GM18499 (cell line): ENCODE data around the gene ANKMY1.

Source experiments
- ATAC-seq: cut with Tn5 transposase; IDR thresholded peaks from one replicate; pipeline ENCODE4 v1.9.1; 2021; ENCODE audit warnings: moderate number of reproducible peaks; ENCODE audit not compliant: insufficient read depth, unreplicated experiment

The ANKMY1 gene

DNA sequence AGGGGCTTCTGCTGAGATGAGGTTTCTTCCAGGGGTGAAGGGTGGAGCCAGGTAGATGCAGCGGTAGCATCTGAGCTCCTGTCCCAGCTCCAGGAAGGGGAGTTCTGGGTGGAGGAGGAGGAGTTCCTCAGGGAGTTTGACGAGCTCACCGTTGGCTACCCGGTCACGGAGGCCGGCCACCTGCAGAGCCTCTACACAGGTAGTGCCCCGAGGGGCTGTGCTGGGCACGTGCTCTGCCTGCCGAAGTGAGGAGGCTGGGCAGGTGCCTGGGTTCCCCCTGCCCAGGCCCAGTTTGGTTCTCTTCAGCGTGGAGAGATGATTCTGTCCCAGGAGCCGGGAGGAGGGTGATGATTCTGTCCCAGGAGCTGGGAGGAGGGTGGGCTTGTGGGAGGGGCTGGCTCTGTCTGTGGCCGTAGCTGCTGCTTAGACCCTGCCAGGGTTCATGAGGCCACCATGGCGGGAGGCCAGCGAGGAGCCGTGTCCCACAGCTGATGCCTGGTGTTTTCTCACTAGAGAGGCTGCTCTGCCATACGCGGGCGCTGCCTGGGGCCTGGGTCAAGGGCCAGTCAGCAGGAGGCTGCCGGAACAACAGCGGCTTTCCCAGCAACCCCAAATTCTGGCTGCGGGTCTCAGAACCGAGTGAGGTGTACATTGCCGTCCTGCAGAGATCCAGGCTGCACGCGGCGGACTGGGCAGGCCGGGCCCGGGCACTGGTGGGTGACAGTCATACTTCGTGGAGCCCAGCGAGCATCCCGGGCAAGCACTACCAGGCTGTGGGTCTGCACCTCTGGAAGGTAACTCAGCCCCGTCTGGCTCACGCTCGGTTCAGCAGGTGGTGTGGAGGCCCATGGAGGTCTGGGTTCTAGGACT lies 37.0 kb upstream of the ANKMY1 start:
- ATAC-seq, result no peak

DNA sequence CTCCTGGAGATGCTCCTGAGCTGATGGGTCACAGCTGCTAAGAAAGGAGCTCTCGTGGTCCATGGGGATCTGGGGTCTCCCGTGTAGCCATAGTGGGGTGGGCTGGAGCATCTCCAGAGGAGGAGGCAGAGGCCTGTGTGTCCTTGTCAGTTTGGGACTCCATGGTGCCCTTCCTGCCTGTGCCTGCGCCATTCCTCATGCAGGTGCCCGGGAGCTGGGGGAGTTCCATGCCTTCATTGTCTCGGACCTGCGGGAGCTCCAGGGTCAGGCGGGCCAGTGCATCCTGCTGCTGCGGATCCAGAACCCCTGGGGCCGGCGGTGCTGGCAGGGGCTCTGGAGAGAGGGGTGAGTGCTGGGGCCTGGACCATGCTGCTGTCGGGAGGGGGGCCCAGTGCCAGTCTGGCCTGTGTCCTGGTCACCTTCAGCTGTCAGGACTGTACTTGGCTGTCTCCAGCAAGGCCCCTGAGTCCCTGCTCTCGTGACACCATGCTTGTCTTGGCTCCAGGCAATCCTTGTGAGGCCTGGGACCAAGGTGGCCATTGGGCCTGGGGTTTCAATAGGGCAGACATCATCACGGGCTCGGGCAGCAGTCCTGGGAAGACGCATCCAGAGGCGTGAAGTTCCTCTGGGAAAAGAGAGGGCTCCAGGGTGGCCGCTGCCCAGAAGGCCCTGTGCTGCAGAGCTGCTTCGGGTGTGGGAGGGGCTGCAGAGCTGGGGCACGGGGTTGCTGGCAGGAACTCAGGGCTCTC lies 36.1 kb upstream of the ANKMY1 start:
- no peak for ATAC-seq

DNA sequence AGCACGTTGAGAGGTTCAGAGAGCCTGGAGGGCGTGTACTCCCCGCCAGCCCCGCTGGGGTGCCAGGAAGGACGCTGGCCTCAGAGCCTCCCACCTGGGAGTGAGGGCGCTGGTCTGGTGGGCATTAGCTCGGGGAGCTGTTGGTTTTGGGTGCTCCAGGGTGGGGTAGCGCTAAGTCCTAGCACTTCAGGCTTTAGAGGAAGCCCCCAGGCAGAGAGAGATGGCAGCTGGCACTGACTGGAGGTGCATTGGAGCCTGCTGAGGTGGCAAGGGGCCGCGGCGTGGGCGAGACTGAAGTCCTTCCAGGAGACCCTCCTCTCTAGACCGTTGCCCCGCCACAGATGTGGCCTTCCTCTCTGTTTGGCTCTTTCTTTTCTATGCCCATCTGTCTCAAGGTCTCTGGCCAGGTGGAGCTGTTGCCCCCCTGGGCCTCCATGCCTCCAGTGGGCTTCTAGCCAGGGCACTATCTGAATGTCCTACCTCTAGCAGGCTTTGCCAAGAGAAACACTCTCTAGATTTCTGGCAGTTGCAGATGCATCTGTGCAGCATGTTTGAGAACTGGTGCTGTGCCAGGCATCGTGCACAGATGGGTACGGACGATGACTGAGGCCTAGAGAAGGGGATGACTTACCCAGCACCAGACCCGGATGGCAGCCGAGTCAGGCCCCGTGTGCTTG lies 35.4 kb upstream of the ANKMY1 start:
- no peak for ATAC-seq

DNA sequence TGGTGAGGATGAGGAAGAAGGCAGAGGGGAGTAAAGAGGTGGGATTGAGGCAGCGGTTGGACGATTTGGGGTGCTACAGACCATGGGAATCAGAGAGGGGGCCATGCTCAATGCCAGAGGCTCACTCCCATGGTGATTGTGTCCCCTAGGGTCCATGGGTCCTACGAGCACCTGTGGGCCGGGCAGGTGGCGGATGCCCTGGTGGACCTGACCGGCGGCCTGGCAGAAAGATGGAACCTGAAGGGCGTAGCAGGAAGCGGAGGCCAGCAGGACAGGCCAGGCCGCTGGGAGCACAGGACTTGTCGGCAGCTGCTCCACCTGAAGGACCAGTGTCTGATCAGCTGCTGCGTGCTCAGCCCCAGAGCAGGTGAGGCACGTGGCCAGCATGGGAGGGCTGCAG lies 34.0 kb upstream of the ANKMY1 start:
- no peak for ATAC-seq

GRCh38 chr2:240591226-240591625 lies 33.4 kb upstream of the ANKMY1 start:
- ATAC-seq, result no peak

DNA sequence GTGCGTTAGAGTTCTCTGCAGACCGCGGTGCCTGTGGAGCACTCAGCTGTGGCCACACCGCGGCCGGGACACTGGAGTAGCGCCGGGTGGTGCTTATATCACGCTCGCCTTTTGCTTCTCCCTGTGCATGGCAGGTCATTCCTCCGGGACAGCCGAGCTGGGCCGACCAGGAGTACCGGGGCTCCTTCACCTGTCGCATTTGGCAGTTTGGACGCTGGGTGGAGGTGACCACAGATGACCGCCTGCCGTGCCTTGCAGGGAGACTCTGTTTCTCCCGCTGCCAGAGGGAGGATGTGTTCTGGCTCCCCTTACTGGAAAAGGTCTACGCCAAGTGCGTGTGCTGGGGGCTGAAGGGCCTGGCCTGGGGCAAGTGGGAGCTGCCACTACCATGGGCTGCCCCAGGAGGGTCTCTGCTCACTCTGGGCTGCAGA lies 32.9 kb upstream of the ANKMY1 start:
- ATAC-seq, result no peak

DNA sequence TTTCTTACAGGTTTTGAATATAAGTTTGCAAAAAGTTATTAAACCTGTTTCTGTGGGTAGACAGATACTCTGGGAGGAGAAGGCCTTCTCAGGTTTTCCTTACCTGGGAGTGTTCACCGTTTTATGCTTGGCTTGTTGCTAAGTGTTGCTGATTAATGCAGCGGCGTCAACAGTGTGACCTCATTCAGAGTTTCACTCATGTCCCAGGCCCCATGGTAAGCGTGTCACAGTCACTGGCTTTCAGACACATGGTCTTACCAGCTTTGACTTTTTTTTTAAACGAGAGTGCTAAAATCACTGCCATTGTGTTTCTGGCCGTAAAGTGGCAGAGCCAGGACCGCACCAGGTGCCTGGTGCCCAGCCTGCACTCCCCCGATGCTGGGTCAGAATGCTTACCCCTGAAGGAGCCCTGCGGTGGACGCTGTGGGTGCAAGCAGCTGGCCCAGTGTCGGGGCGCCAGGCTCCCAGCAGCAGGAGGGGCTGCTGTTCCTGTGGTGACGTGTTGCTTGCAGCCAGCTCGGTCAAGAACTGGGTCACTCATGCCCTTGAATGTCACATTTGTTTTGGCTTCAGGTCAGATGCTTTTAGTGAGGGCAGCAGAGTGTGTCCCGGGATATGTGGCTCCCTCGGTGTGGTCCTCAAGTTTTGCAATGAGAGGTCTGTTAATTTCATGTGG lies 32.2 kb upstream of the ANKMY1 start:
- ATAC-seq, result no peak

DNA sequence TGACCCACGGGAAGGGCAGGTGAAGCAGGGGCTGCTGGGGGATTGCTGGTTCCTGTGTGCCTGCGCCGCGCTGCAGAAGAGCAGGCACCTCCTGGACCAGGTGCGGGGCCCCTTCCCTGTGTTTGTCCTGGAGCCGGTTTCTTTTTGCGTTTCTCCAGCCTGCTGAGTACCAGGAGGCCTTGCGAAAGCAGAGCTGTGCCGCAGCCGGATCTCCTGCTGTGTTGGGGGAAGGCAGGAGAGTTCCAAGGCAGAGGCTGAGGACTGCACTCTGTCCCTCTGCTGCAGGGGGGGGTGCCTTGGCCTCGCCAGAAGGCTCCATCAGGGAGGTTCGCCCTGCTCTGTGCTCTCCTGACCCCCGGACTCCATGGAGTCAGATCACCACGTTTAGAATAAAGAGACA lies 31.6 kb upstream of the ANKMY1 start:
- no peak for ATAC-seq

DNA sequence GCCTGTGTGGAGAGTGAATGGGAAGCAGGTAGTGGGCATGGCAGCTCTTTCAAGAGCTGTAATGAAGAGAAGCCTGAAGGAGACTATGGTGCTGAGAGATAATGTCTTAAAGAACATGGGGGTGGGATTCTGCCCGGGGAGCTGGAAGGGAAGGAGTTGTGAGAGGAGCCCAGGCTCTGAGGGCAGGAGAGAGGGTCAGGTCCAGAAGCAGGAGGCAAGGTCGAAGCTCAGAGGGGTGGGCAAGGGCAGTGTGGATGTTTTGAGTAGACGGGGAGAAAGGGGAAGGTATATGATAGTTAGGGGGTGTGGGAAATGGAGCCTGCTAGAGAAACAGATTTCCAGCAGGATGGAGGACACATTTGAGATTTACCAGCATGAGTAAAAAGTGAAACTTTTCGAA lies 30.9 kb upstream of the ANKMY1 start:
- no peak for ATAC-seq

DNA sequence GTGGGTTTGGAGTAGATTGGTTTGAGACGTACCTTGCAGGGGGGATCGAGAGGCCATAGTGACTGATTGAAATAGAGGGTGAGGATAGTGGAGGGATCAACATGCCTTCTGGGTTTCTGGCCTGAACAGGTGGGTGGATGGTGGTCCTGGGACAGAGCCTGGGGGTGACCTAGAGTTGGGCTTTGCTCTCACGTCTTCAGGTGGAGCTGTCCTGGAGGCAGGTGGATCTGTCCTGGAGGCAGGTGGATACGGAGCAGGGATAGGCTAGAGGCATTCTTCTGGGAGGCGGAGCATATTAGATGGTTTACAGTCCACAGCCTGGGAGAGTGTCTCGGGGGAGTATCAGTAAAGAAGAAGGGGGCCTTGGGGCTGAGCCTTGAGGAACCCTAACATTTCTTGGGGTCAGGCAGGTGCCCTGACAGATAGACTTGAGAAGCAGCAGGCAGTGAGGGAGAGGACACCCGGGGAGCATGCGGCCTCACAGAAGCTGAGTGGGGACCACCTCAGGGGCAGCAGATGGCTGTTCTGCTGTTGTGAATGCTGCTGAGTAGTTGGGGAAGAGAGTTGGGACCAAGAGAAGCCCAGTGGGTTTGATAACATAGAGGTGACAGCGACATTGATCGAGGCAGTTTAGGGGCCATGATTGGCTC lies 30.3 kb upstream of the ANKMY1 start:
- ATAC-seq, result no peak

GRCh38 chr2:240586919-240587800 lies 29.4 kb upstream of the ANKMY1 start:
- no peak for ATAC-seq

GRCh38 chr2:240586198-240586918 lies 28.6 kb upstream of the ANKMY1 start, which contains the start of gene CAPN10:
Gene CAPN10 (plus strand): TSS chr2:240586734. CDS start chr2:240586912, 178 bp downstream.
- ATAC-seq, result peak; percentile 36

GRCh38 chr2:240585681-240586197 lies 28.0 kb upstream of the ANKMY1 start:
- no peak for ATAC-seq

DNA sequence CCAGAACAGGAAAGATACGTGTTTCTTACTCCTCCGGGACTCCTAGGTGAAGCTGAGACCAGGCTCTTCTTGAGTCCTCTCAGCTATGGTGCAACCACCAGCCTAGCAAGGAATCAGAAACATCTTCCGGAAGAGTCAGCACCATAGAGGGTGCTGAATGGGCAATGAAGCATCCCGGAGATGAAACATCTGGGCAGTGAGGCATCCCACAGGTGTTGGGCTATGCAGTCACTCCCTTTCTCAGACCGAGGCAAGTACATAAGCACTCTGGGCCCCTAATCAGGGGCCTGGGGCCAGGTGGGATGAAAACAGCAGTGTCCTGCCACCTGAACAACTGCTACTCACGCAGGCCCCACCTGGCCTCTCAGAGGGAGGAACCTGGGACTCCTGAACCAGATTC lies 27.3 kb upstream of the ANKMY1 start:
- ATAC-seq, result peak; percentile 22

- ATAC-seq, result peak; percentile 61
These were observed 26.8 kb upstream of the ANKMY1 start for GRCh38 chr2:240584486-240585031.

DNA sequence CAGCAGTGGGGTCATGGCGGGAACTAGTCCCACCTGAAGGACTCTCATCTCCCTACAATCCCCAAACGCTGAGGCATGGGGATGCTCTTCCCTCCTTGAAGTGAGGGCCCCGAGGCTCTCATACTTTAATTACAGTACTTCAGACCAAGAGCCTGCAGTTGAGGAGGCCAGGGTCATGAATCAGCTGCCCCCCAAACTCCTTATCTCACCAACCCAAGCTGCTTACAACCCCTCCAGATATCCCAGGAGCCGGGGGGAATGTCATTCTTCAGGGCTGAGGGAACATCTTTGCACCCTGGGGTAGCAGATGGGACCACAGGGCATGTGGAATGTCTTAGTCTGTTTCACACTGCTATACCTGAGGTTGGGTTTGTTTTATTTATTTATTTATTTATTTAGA lies 26.0 kb upstream of the ANKMY1 start:
- ATAC-seq, result no peak

DNA sequence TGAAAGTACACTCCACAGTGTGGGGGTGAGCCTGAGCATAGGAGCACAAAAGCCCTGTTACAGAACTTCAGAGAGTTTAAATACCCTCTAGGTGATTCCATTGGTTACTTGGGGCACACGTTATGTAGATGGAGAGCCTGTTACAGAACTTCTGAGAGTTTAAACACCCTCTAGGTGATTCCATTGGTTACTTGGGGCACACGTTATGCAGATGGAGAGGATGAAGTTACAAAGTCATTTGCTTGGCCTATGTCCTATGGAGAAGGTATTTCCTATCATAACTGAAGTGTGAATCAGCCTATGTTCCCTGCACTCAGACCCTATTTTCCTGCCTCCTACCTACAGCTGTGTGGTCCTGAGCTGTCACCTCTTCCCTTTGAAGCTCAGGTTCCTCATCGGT lies 25.0 kb upstream of the ANKMY1 start:
- ATAC-seq, result no peak

- ATAC-seq, result no peak
These were observed 24.0 kb upstream of the ANKMY1 start for GRCh38 chr2:240581811-240582210.
